Gastroesophageal sphincter (tissue), 4 donors: Measurements from ENCODE around the gene ZNF593. TPM values are rescaled to one million over a fixed set of nuclear protein-coding genes. Genes with fewer than 3 reads are reported as not detected.

Experiments
- ATAC-seq: fragments of 150-250 bp; one replicate; pipeline ENCODE4 v1.9.1; 2016; ENCODE audit warnings: mild to moderate bottlenecking, moderate library complexity
- H3K27ac ChIP-seq, 4 donors: fragments of 200-600 bp; sonication (generic) in 3 of 4; 1 replicate in 3 of 4; 2 replicates in 1 of 4; pipeline ENCODE4 v1.5.1; 2016 to 2019
- H3K27me3 ChIP-seq: fragments of 200-600 bp; sonication (generic); one replicate; pipeline ENCODE4 v1.5.1; 2019
- H3K36me3 ChIP-seq, 2 donors: fragments of 200-600 bp; sonication (generic); one replicate each; pipeline ENCODE4 v1.5.1; 2019; ENCODE audit warnings: control low read depth in 1 of 2
- H3K4me1 ChIP-seq, 3 donors: fragments of 200-600 bp; sonication (generic); 1 replicate in 2 of 3; 2 replicates in 1 of 3; pipeline ENCODE4 v1.5.1; 2016 to 2019; ENCODE audit warnings: control low read depth in 2 of 3
- H3K4me3 ChIP-seq, 2 donors: fragments of 200-600 bp; sonication (generic); one replicate each; pipeline ENCODE4 v1.5.1; 2019; ENCODE audit warnings: mild to moderate bottlenecking in 1 of 2, moderate library complexity in 1 of 2
- H3K9me3 ChIP-seq, 3 donors: fragments of 200-600 bp; sonication (generic); one replicate each; pipeline ENCODE4 v1.5.1; 2017 to 2019; ENCODE audit warnings: control low read depth in 2 of 3
- EP300 ChIP-seq: sonication (generic); formaldehyde crosslinking; IDR thresholded peaks from one replicate; pipeline ENCODE4 v1.6.1; 2017; ENCODE audit warnings: antibody characterized with exemption, mild to moderate bottlenecking
- POLR2A ChIP-seq, 2 donors: fragments of 450-650 bp; IDR thresholded peaks; one replicate each; pipeline ENCODE4 v1.6.1; 2017; ENCODE audit warnings: antibody characterized with exemption in 2 of 2, mild to moderate bottlenecking in 2 of 2, moderate library complexity in 1 of 2
- POLR2AphosphoS5 ChIP-seq: sonication (generic); formaldehyde crosslinking; IDR thresholded peaks from one replicate; pipeline ENCODE4 v1.6.1; 2017; ENCODE audit warnings: antibody characterized with exemption
- WGBS, 2 donors: methylation state at CpG; one replicate each; pipeline ENCODE4 v1.1.5; 2018; ENCODE audit warnings: low coverage in 1 of 2; 5-methylcytosine and 5-hydroxymethylcytosine counted together
- total RNA-seq, 4 donors: library from RNA; depleted of rRNA; stranded (reverse); fragments of >200 nt; gene quantifications; one replicate each; pipeline ENCODE4 v1.1.0, GENCODE V29; 2016
- TF ChIP-seq, protein P1 (sequence below), 4 experiments: fragments of 200-600 bp in 2 of 4; fragments of 450-650 bp in 2 of 4; sonication (generic) in 1 of 4; IDR thresholded peaks; one replicate each; pipeline ENCODE4 v1.5.1; 2017 to 2019; ENCODE audit warnings: antibody characterized with exemption in 4 of 4, mild to moderate bottlenecking in 2 of 4, moderate library complexity in 2 of 4

Gene ZNF593
- total RNA-seq, 4 donors from 2014 or later, result 5.0 to 22.8 (median 16.6) TPM

DNA sequence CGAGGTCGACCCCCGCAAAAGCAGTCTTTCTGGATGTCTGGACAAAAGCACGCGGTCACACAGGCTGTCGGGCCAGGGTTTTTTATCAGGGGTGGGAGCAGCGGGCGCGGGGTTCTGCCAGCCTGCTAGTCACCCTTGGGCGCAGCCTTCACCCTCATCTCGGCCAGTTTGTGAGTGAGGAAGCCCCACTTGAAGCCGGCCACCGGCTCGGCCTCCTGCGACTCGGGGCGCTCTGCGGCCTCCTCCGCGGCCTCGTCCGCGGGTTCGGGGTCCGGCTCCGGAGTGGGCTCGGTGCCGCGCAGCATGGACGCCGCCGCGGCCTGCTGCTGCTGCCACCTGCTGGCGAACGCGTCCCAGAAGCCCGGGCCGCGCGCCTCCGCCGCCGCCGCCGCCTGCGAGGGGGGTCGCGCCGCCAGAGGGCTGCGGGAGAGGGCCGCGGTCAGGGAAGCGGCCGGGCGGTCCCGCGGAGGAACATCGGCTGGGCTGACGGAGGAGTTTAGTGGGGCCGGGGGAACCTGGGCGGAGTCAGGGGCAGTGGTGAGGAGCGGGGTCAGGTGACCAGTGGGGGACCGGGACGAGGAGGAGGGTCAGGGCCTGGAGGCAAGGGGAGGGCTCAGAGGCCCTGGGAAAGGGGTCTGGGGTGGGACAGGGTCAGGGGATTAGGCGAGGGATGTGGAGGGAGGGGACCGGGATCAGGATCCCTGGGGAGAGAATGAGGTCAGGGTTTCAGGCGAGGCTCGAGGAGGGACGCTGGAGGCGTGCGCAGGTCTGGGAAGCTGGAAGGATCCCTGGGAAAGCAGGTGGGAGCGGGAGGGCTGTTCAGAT, 5.5 kb upstream of the ZNF593 start:
- Histone ChIP-seq H3K36me3 (no peaks in the 10 kb centered on the region), H3K4me3 (peak overlapping the region; percentile 24 to 57), H3K27me3 (no peaks in the 10 kb centered on the region), H3K27ac (peak overlapping the region in 3 of 4 donors; percentile 66 to 75 (median 74)), H3K9me3 (no peaks in the 10 kb centered on the region), H3K4me1 (peaks cover 0 to 36% (median 10%) of the 10 kb centered on the region in 3 donors)
- peak; percentile 67 for ATAC-seq
- WGBS, 2 donors, result 52 to 81% methylated on average over 4 to 10 of the region's 72 CpGs
- TF ChIP-seq POLR2AphosphoS5, result no peak
- TF ChIP-seq, protein P1, sequence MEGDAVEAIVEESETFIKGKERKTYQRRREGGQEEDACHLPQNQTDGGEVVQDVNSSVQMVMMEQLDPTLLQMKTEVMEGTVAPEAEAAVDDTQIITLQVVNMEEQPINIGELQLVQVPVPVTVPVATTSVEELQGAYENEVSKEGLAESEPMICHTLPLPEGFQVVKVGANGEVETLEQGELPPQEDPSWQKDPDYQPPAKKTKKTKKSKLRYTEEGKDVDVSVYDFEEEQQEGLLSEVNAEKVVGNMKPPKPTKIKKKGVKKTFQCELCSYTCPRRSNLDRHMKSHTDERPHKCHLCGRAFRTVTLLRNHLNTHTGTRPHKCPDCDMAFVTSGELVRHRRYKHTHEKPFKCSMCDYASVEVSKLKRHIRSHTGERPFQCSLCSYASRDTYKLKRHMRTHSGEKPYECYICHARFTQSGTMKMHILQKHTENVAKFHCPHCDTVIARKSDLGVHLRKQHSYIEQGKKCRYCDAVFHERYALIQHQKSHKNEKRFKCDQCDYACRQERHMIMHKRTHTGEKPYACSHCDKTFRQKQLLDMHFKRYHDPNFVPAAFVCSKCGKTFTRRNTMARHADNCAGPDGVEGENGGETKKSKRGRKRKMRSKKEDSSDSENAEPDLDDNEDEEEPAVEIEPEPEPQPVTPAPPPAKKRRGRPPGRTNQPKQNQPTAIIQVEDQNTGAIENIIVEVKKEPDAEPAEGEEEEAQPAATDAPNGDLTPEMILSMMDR (IDR thresholded peaks at IDR 0.05), result peak in 3 of 4 experiments; percentile 79 to 84 (median 81)

GRCh38 chr1:26164861-26165842, 4.6 kb upstream of the ZNF593 start:
- H3K4me1 ChIP-seq, result peaks cover 0 to 41% (median 10%) of the 10 kb centered on the region in 3 donors
- 59 to 64% methylated on average over 12 to 16 of the region's 19 CpGs for WGBS, 2 donors
- no peaks in the 10 kb centered on the region for H3K27me3 ChIP-seq
- TF ChIP-seq POLR2A (IDR thresholded peaks at IDR 0.05) (no peak), EP300 (no peak), POLR2AphosphoS5 (no peak)
- TF ChIP-seq, protein P1 (IDR thresholded peaks at IDR 0.05), result no peak
- no peaks in the 10 kb centered on the region for H3K36me3 ChIP-seq
- H3K9me3 ChIP-seq, result no peaks in the 10 kb centered on the region
- H3K27ac ChIP-seq, result peak overlapping the region in 3 of 4 donors; percentile 66 to 75 (median 74)
- H3K4me3 ChIP-seq, result peak overlapping the region in 1 of 2 donors; percentile 57
- no peak for ATAC-seq

- Histone ChIP-seq H3K4me3 (no peak overlapping the region), H3K9me3 (no peaks in the 10 kb centered on the region), H3K4me1 (peaks cover 3 to 43% (median 13%) of the 10 kb centered on the region in 3 donors), H3K36me3 (peaks cover 0 to 9% of the 10 kb centered on the region in 2 donors), H3K27ac (no peak overlapping the region), H3K27me3 (no peaks in the 10 kb centered on the region)
- no peak for ATAC-seq
- TF ChIP-seq EP300 (no peak), POLR2A (IDR thresholded peaks at IDR 0.05) (no peak), POLR2AphosphoS5 (no peak)
- TF ChIP-seq, protein P1 (IDR thresholded peaks at IDR 0.05), result no peak
- WGBS, 2 donors, result 88 to 100% methylated on average over 1 to 3 of the region's 4 CpGs
Observed at GRCh38 chr1:26166719-26167281, 2.9 kb upstream of the ZNF593 start.

DNA sequence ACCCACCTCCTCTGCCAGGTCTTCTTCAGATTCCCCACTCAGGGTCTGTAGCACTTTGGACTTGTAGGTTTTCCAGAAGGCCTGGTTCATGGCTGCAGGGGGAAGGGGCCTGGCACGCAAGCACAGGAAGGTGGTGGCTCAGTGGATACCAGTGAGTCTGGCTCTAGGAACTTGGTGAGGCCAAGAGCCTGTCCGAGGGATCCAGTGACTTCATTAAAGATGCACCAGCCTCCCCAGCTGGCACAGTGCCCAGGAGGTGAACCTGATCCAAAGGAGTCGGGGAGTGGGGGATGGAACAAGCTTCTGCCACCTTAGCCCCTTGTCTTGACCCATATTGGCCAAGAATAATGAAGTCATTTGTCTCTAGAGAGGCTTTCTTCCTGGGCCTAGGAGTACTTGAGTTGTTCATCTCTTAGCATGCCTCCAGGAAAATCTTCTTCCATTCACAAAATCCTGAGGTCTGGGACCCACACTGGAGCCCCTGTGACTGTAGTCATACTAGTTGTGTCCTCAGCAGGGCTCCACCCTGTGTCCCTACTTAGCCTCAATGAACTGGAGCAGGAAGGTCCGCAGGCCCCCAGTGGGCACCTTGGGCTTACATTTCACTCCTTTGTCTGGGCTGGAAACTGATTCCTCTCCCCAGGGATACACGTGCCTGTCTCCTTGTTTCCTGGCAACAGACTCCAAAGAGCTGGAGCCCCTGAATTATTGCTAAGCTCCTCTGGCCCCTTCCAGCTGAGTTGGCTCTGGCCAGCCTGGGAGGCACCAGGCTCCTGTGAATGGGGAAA, 1.1 kb upstream of the ZNF593 start, which contains the start of gene C1orf232:
Gene C1orf232, minus strand, starts transcription at position 554 of the 788 bp plus-strand sequence. Its CDS starts 464 bp downstream, at position 90.
- no peaks in the 10 kb centered on the region for H3K9me3 ChIP-seq

More for the DNA sequence above, 1.1 kb upstream of the ZNF593 start, which contains the start of gene C1orf232:
- H3K27ac ChIP-seq, result peak within 1 kb of the TSS; percentile 31 to 86 (median 84)
- no peaks in the 10 kb centered on the region for H3K27me3 ChIP-seq
- no peak for ATAC-seq
- WGBS, 2 donors, result 14 to 63% methylated on average over 1 to 3 of the region's 5 CpGs
- peaks cover 3 to 36% (median 13%) of the 10 kb centered on the region in 3 donors for H3K4me1 ChIP-seq
- H3K4me3 ChIP-seq, result peak within 1 kb of the TSS; percentile 72 to 91
- TF ChIP-seq POLR2AphosphoS5 (no peak), EP300 (no peak), POLR2A (IDR thresholded peaks at IDR 0.05) (no peak)
- TF ChIP-seq, protein P1 (IDR thresholded peaks at IDR 0.05), result no peak
- peaks cover 0 to 11% of the 10 kb centered on the region in 2 donors for H3K36me3 ChIP-seq
